Measurements from ENCODE around the gene C2CD4C.

The C2CD4C gene

GRCh38 chr19:401866-402511, 7.0 kb downstream of the C2CD4C start:
- no peak for DNase-seq (ENCODE audit: low read depth)
- no peak for TF ChIP-seq CTCF (IDR thresholded peaks at IDR 0.05; ENCODE audit: low read length, missing control alignments)
- H3K4me3 ChIP-seq (replicated peaks; ENCODE audit: low read depth, low read length), result no peak overlapping the region

GRCh38 chr19:400976-401865, 7.7 kb downstream of the C2CD4C start:
- TF ChIP-seq CTCF (IDR thresholded peaks at IDR 0.05; ENCODE audit: low read length, missing control alignments), result no peak
- no peak overlapping the region for H3K4me3 ChIP-seq (replicated peaks; ENCODE audit: low read depth, low read length)

GRCh38 chr19:399370-399769, 9.6 kb downstream of the C2CD4C start:
- TF ChIP-seq CTCF (IDR thresholded peaks at IDR 0.05; ENCODE audit: low read length, missing control alignments), result no peak
- DNase-seq (ENCODE audit: low read depth), result no peak
- no peak overlapping the region for H3K4me3 ChIP-seq (replicated peaks; ENCODE audit: low read depth, low read length)

More at GRCh38 chr19:400976-401865, 7.7 kb downstream of the C2CD4C start:
- DNase-seq (ENCODE audit: low read depth), result no peak

- no peak for DNase-seq (ENCODE audit: low read depth)
- TF ChIP-seq CTCF (IDR thresholded peaks at IDR 0.05; ENCODE audit: low read length, missing control alignments), result no peak
- H3K4me3 ChIP-seq (replicated peaks; ENCODE audit: low read depth, low read length), result no peak overlapping the region
Observed at GRCh38 chr19:398719-399118, 10.2 kb downstream of the C2CD4C start.

- H3K4me3 ChIP-seq (replicated peaks; ENCODE audit: low read depth, low read length), result no peak overlapping the region
- TF ChIP-seq CTCF (IDR thresholded peaks at IDR 0.05; ENCODE audit: low read length, missing control alignments), result no peak
- no peak for DNase-seq (ENCODE audit: low read depth)
Observed at GRCh38 chr19:397941-398706, 10.8 kb downstream of the C2CD4C start.

- no peak for DNase-seq (ENCODE audit: low read depth)
- no peak overlapping the region for H3K4me3 ChIP-seq (replicated peaks; ENCODE audit: low read depth, low read length)
- TF ChIP-seq CTCF (IDR thresholded peaks at IDR 0.05; ENCODE audit: low read length, missing control alignments), result no peak
Observed at GRCh38 chr19:397321-397720, 11.6 kb downstream of the C2CD4C start.

All from fibroblast of pulmonary artery (primary cell).